Thoracic aorta (tissue), 2 donors: ENCODE measurements around the gene RAPGEF4. TPM values are rescaled to one million over a fixed set of nuclear protein-coding genes. Genes with fewer than 3 reads are reported as not detected.

Experiments
- ATAC-seq: fragments of 150-250 bp; one replicate; pipeline ENCODE4 v1.8.0; 2017; ENCODE audit warnings: low read depth; ENCODE audit not compliant: insufficient number of reproducible peaks, low FRiP score
- DNase-seq: peaks from one replicate; pipeline ENCODE4 v3.0.0-alpha.2; 2020; ENCODE audit warnings: low spot score
- H3K27ac ChIP-seq, 2 donors: fragments of 200-600 bp; sonication (generic); 1 replicate in 1 of 2; 2 replicates in 1 of 2; pipeline ENCODE4 v1.5.1; 2016; ENCODE audit warnings: mild to moderate bottlenecking in 2 of 2, moderate library complexity in 2 of 2
- H3K27me3 ChIP-seq: fragments of 200-600 bp; sonication (generic); replicated peaks from 2 replicates; pipeline ENCODE4 v1.6.0; 2016; ENCODE audit warnings: mild to moderate bottlenecking; ENCODE audit not compliant: insufficient read depth
- H3K36me3 ChIP-seq: fragments of 200-600 bp; sonication (generic); one replicate; pipeline ENCODE4 v1.5.1; 2016
- H3K4me1 ChIP-seq, 2 donors: fragments of 200-600 bp; sonication (generic); 1 replicate in 1 of 2; 2 replicates in 1 of 2; pipeline versions ENCODE4 v1.5.1 to v1.6.0; 2016; ENCODE audit warnings: low read depth in 2 of 2, mild to moderate bottlenecking in 1 of 2; ENCODE audit not compliant: control insufficient read depth in 1 of 2
- H3K4me3 ChIP-seq: fragments of 200-600 bp; sonication (generic); 2 replicates; pipeline ENCODE4 v1.5.1; 2016; ENCODE audit warnings: mild to moderate bottlenecking
- H3K9me3 ChIP-seq: fragments of 200-600 bp; sonication (generic); 2 replicates; pipeline ENCODE4 v1.5.1; 2016
- CTCF ChIP-seq: fragments of 200-600 bp; sonication (generic); IDR thresholded peaks from one replicate; pipeline ENCODE4 v1.5.1; 2019; ENCODE audit warnings: antibody characterized with exemption
- total RNA-seq, 2 donors: library from RNA; depleted of rRNA; stranded (reverse); fragments of >200 nt; gene quantifications; one replicate each; pipeline versions ENCODE4 v1.1.0 to v1.2.3, GENCODE V29; 2016

Gene RAPGEF4
- total RNA-seq, 2 donors from 2014 or later: 9.9 to 18.4 TPM

- Histone ChIP-seq H3K27ac (no peak overlapping the region), H3K4me3 (no peak overlapping the region), H3K9me3 (no peaks in the 10 kb centered on the region), H3K36me3 (no peaks in the 10 kb centered on the region), H3K27me3 (no peaks in the 10 kb centered on the region), H3K4me1 (no peaks in the 10 kb centered on the region)
- TF ChIP-seq CTCF: no peak
- DNase-seq: no peak
- no peak for ATAC-seq
These were observed 274.6 kb downstream of the RAPGEF4 start for GRCh38 chr2:173010233-173010632.

GRCh38 chr2:173016451-173016850 is 280.8 kb downstream of the RAPGEF4 start:
- Histone ChIP-seq H3K9me3 (no peaks in the 10 kb centered on the region), H3K4me1 (no peaks in the 10 kb centered on the region), H3K27ac (no peak overlapping the region), H3K4me3 (no peak overlapping the region), H3K27me3 (no peaks in the 10 kb centered on the region), H3K36me3 (no peaks in the 10 kb centered on the region)
- ATAC-seq (no peak), DNase-seq (no peak)
- no peak for TF ChIP-seq CTCF

GRCh38 chr2:173017646-173018420 is 282.2 kb downstream of the RAPGEF4 start:
- H3K4me3 ChIP-seq: no peak overlapping the region
- TF ChIP-seq CTCF: no peak
- H3K4me1 ChIP-seq: no peaks in the 10 kb centered on the region
- H3K27ac ChIP-seq: no peak overlapping the region
- DNase-seq: no peak
- no peaks in the 10 kb centered on the region for H3K27me3 ChIP-seq
- ATAC-seq: no peak
- H3K36me3 ChIP-seq: no peaks in the 10 kb centered on the region
- H3K9me3 ChIP-seq: no peaks in the 10 kb centered on the region

- no peaks in the 10 kb centered on the region for H3K36me3 ChIP-seq
- no peaks in the 10 kb centered on the region for H3K27me3 ChIP-seq
- H3K4me1 ChIP-seq: no peaks in the 10 kb centered on the region
- H3K9me3 ChIP-seq: no peaks in the 10 kb centered on the region
- DNase-seq: no peak
- TF ChIP-seq CTCF: no peak
- H3K27ac ChIP-seq: no peak overlapping the region
- ATAC-seq: no peak
- H3K4me3 ChIP-seq: no peak overlapping the region
These were observed 284.1 kb downstream of the RAPGEF4 start for GRCh38 chr2:173019755-173020154.

- Histone ChIP-seq H3K36me3 (no peaks in the 10 kb centered on the region), H3K9me3 (no peaks in the 10 kb centered on the region), H3K4me1 (peaks cover 0 to 3% of the 10 kb centered on the region in 2 donors), H3K27ac (no peak overlapping the region), H3K27me3 (no peaks in the 10 kb centered on the region), H3K4me3 (no peak overlapping the region)
- no peak for TF ChIP-seq CTCF
- DNase-seq (no peak), ATAC-seq (no peak)
These were observed 286.3 kb downstream of the RAPGEF4 start for GRCh38 chr2:173021939-173022371.
